Raji (cell line): ENCODE results near the gene ANOS1.

Source experiments
- POLR2A ChIP-seq: IDR thresholded peaks from 2 replicates; pipeline ENCODE4 v1.6.1; 2011; ENCODE audit warnings: low read depth, low read length, control low read depth; ENCODE audit not compliant: insufficient read depth

ANOS1 gene, protein sequence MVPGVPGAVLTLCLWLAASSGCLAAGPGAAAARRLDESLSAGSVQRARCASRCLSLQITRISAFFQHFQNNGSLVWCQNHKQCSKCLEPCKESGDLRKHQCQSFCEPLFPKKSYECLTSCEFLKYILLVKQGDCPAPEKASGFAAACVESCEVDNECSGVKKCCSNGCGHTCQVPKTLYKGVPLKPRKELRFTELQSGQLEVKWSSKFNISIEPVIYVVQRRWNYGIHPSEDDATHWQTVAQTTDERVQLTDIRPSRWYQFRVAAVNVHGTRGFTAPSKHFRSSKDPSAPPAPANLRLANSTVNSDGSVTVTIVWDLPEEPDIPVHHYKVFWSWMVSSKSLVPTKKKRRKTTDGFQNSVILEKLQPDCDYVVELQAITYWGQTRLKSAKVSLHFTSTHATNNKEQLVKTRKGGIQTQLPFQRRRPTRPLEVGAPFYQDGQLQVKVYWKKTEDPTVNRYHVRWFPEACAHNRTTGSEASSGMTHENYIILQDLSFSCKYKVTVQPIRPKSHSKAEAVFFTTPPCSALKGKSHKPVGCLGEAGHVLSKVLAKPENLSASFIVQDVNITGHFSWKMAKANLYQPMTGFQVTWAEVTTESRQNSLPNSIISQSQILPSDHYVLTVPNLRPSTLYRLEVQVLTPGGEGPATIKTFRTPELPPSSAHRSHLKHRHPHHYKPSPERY

DNA sequence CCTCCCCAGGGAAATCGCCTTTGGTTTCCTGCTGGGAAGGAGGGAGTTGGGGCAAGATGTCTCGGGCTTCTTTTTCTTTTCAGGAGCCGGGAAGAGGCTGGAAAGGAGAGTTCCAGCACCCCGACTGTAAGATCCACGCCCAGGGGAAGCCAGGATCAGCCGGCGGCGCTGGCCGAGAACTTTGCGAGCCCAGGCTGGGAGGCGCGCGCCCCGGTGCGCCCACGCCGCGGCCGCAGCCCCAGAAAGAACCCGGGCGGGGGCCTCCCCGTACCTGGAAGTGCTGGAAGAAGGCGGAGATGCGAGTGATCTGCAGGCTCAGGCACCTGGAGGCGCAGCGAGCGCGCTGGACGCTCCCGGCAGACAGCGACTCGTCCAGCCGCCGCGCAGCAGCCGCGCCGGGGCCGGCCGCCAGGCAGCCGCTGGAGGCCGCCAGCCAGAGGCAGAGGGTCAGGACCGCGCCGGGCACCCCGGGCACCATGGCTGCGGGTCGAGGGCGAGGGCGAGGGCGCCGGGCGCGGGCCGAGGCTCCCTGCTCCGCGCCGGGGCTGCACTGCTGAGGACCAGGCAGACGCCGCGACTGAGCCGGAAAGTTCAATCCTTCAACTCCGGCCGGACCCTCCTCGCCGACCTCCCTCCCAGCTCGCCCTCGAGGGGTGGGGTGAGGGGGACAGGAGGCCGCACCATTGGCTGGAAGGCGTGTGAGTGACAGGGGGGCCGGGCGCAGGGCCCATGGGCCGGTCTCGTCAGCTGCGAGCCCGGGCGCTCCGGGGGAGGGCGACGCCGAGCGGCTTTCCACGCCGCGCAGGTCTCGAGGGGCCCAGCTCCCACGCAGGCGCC is at the start of gene ANOS1:
Gene ANOS1, minus strand, starts transcription at position 579 of the 837 bp plus-strand sequence. Its CDS starts 101 bp downstream, at position 478.
- TF ChIP-seq POLR2A = no peak

DNA sequence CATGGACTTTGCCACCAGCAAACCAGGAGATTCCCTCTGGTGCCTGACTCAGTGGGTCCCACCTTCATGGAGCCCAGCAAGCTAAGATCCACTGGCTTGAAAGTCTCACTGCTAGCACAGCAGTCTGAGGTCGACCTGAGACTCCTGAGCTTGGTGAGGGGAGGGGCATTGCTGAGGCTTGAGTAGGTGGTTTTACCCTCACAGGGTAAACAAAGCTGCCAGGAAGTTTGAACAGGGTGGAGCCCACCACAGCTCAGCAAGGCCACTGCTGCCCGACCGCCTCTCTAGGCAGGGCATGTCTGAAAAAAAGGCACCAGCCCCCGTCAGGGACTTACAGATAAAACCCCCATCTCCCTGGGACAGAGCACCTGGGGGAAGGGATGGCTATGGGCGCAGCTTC is 41.2 kb upstream of the ANOS1 start:
- TF ChIP-seq POLR2A = no peak

DNA sequence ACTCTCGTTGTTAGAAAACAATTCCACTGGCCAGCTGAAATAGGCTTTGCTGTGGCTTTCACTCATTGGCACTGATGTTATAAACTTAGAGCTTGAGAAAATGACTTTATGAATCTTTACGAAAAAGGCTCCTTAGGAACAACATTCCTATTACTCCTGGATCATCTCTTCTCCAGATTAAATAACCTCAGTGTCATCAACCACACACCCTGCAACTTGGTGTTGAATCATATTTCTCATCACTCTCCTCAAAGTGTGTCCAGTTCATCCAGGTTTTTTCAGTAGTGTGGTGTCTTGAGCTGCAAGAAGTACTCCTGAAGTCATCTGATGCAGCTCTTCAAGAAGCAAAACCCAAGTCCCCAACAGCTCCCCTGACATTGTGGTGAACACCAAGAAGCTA is 28.1 kb upstream of the ANOS1 start:
- TF ChIP-seq POLR2A = no peak

DNA sequence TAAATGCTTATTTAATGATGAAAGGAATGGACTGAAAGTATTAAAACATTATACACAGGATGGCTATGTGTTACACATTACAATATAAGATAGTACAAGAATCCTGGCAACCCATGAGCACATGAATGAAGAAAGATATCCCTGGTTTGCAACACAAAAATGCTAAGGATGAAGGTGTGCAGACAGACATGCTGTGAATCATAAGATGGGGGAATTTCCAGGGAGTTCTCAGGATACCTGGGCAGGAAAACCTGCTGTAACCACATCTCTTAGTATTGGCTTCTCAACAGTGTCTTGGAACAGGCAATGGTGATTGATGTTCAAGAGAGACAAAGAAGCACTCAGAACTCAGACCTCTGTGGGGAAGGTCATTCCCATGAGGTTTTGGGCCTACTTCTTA is 23.9 kb upstream of the ANOS1 start:
- TF ChIP-seq POLR2A = no peak

DNA sequence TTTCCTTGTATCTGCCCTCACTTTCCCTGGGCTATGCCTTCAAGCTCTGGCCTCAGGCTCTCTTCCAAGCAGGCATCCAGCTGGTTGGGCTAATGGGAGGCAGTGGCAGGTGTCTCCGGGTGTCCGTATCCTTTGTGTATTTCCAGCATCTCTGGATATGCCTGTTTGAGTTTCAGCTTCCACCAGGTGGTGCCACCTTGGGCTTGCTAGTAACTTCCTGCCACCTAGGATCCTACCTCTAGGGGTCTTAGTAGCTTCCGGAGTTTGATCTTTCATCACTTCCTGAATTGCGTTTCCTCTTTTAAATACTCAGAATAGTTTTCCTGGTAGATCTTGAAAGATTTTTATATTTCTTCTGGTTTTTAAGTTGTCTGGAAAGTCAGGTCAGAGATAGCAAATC is 23.2 kb upstream of the ANOS1 start:
- TF ChIP-seq POLR2A = no peak

DNA sequence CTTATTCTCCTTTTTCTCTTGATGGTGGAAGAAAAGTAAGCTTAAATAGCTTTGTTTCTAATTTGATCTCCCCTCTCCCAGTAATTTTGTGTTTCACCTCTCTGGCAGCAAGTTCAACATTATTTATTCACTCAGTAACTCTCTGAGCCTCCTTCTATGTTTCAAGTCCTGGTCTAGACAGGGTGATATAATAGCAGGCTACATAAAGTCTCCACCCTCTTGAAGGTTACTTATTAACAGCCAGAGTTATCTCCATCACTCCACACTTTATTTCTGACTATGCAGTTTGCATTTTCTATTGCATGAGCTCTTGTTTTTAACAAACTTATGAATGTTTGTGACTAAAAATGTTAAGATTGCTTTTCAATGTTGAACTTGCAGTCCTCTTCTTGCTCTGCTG is 17.8 kb upstream of the ANOS1 start:
- TF ChIP-seq POLR2A = no peak

DNA sequence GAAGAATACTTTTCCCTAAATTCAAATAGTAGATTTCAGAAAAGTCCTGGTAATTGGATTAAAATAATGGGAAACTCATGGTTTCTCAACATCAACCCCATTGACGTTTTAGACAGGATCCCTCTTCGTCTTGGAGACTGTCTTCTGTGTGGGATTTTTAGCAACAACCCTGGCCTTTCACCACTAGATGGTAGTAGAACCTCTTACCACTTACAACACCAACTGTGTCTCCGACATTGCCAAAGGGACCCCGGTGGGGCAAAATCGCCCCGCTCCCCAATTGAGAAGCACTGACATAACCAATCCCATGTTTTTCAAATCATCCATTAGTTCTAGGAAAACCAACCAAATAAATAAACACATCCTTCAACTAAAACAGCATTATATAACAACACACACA is 16.9 kb upstream of the ANOS1 start:
- TF ChIP-seq POLR2A = no peak

DNA sequence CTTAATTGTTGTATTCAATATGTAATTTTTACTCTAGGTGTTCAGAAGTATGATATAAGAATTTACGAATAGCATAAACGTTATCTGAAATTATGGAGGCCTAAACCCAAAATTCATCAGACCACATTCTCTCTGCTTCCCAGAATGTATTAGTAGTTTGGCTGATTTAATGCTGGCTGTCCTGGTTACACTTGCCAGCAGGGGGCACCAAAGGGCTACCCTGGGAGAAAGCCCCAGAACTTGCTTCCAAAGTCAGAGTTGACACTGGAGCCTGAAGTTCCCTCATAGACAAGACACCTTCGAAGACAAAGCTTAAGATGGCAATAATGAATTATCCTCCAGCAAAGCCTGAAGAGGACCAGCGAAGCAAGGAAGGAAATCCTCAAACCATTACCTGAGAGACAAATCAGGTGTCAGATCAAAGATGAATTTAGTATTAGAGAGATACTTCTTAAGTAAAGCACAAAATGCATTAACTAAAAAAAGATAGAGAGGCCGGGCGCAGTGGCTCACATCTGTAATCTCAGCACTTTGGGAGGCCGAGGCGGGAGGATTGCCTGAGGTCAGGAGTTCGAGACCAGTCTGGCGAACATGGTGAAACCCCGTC is 11.3 kb upstream of the ANOS1 start:
- TF ChIP-seq POLR2A = no peak

DNA sequence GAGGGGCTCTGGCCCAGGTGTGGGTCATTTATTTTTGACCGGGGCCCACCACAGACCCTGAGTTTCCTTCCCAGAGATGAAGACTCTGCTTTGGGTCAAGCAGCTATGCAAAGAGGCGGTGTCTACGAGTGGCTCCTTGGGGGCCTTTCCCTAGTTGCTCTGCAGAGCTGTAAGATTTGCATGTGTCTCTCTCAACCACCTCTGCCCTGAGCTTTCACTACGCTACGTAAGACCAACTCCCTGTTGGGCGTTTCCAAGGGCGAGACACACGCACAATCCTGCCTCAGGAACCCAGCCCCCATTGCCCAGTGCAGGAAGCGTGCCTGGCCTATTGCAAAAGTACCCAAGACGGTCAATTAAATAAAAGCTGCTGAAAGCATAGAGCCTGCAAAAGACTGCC is 10.0 kb upstream of the ANOS1 start:
- TF ChIP-seq POLR2A = no peak

DNA sequence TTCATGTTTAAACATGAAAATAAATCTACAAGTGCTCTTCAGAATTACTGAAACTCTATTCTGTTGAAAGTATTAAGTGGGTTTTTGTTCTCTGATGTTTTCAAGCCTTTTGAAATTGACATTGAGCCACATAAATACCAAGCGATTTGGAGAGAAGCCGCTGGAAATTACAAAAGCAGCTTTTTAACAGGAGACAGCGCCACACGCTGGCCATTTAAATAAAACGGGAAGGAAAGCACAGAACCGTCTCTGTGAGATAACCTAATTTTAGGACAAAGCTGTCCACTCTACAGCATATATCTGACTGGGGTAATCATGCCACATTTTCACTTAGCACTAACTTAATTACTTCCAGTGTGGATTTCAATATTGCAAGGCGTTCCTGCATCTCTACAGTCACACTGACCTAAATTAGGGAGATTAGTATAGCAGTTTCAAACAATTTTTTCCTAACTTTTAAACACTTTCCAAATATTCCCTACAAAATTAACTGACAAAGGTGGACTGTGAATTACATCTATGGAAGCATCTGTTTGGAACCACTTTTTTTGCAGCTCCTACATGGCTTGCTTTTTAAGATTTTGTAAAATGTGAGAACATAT is 6.8 kb upstream of the ANOS1 start:
- no peak for TF ChIP-seq POLR2A

DNA sequence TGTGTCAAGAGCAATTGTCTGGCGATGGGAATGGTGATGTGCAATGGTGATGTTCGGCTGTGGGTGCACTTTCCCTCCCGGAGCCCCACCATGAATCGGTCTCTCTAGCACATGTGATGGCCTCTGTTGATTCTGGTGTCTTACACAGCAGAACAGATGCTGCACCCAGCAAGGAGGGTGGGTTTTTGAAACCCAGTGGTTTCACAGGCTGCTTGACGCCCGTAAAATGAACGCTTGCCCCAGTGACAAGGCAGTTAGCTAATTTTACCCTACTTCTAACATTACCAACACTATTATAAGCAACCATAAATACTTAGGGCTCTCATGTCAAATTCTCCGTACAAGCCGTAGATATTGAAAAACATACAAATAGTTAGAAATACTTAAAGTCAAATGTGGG is 5.9 kb upstream of the ANOS1 start:
- no peak for TF ChIP-seq POLR2A

DNA sequence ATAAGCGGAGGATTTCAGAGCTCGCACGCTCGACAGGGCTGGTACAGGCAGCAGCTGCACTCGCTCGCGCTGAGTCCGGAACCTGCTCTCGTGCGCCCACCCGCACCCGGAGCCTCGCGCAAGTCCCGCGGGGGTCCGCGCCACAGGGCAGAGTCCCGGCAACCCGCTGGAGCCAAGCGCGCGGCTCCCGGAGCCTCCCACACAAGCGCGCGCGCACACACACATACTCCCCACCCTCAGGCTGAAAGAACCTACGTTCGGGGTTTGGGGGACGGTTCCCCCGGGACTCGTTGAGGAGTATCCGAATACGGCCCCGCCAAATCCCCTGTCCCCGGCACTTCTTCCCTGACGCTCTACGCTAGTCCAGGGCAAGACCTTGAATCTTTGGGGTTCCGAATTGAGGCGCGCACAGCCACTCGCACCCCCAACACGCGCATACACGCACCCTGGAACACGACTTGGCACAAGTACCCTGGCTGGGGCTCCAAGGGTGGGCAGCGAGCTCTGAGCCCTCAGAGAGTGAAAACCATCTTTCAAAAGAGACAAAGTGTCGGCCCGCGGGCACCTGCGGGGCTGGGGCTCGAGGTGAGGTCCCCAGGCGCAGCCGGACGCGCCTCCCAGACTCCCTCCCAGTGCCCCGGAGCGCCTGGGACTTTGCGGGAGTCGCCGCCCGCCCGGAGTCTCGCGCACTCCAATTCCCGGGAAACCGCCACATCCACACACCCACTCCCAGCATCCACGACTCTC is 952 bp downstream of the ANOS1 start:
- TF ChIP-seq POLR2A = no peak

DNA sequence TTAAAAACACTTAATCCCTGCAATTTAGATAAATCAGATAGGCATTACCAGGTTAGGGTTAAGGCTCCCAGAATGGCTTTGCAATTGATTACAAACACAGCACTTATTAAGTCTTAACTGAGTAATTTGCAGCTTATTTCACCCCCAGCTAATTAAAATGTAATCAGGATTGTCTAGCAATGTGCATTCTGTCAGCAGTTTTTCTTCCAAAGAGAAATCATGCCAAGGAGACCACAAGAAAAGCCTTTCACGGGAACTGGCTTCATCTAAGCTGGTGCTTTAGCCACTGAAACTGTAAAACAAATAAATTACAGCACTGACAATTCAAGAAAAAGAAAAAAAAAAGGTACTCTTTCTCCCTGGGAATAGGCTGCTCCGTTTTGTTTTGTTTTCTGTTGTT is 2.1 kb downstream of the ANOS1 start:
- TF ChIP-seq POLR2A = no peak

DNA sequence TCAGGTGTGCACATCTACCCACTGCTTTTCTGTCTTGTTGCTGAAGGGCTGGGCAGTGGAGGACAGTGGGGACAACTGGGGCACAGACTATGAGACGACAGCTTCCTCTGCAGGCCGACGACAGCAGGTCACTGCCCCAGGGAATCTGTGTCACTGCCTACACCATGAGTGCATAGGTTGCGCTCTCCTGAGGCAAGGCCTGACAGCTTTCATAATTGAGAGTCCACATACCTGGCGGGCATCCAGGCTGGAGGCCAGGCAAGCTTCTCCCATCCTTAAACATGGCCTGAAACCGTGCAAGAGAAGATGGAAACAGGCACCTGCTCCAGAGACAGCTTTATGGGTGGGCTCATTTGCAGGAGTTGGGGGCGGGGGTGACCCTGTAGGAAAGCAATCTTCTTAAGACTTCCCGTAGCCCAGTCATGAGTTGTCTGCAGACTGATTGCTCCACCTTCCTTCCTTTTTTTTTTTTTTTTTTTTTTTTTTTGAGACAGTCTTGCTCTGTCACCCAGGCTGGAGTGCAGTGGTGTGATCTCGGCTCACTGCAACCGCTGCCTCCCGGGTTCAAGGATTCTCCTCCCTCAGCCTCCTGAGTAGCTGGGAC is 2.9 kb downstream of the ANOS1 start:
- TF ChIP-seq POLR2A = no peak

DNA sequence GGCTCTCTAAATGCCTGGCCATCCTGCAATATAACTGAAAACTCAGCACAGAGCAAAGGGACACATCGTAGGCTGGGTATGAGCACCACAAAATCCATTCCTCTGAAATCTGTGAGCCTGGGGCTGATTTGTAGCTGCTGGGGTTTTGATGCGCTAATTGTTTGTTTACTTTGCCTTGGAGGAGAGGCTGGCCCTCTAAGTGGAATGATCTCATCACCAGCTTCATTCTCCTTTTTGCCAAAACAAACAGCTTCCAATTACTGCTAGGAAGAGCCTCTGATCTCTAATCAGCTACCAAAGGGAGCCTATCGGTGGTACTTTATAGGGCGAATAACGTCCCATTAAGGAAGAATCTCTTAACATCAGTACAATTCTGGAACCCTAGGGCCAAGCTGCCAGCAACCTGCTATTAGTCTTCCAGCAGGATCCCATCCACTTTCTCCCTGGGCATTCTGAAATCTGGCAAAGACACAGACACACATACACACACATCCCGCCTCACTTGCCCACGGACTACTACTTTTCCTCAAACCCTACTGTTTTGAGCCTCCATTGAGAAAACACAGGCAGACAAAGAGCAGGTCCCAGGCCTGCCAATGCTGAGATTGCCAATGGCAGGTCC is 5.8 kb downstream of the ANOS1 start:
- TF ChIP-seq POLR2A = no peak
